ENCODE results near the gene EVC.
"Not testable (repeated sequence)": the region's sequence is repeated elsewhere in the genome, so short reads cannot be mapped to it uniquely, and the experiment has no call there.

Gene EVC

DNA sequence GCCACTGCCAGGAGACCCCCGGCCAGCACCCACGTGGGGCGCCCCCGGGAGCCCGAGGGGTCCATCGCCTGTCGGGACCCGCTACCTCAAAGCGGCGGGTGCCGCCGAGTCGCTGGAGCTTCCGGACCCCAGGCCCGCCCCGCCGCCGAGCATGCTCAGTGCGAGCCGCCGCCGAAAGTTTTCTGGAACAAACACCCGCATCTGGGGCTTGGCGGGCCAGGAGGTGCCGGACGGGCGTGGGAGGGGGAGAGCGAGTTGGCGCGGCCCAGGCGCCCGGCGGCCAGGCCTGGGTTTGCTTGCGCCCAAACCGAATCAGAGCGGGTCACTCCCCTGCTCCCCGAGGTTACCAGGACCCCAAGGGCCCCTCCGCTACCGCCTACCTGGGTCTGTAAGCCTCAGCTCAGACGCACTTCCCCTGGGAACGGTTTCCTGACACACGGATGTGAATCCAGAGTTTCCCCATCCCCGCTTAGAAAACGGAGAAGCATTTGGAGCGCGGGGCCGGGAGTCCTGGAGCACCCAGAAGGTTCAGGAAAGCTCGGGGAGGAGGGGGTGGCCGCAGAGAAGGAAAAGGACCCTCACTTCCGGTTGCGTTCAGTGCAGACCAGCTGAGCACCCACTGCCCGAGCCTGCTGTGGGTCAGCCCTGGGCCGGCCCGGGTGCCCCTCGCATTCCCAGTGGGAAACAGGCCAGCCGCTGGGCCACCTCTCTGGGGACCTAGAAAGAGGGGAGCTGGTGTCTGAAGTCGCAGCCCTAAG, 2.4 kb upstream of the EVC start, which contains the start of gene EVC2:
Gene EVC2 (minus strand): TSS at position 111 of the 758 bp plus-strand sequence. CDS start 46 bp downstream, at position 65.
- peak; percentile 5 for DNase-seq (ENCODE audit: low read depth)

DNA sequence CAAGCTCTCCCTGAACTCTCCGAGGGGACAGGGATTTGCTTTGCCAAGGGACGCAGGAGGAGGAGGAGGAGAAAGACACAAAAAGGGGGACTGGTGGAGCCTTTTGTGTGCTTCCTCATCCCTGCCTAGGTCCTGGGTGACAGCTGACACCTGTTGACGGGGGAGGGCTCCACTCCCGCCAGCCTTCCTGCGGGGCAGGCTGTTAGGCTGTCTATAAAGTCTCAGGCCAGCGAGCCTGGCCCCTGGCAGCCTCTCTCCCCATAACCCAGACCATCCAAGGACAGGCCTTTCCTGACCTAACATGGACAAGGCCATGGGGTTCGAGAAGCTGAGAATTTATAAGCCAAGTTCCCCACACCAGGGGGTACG, 1.8 kb upstream of the EVC start:
- DNase-seq (ENCODE audit: low read depth), result no peak

DNA sequence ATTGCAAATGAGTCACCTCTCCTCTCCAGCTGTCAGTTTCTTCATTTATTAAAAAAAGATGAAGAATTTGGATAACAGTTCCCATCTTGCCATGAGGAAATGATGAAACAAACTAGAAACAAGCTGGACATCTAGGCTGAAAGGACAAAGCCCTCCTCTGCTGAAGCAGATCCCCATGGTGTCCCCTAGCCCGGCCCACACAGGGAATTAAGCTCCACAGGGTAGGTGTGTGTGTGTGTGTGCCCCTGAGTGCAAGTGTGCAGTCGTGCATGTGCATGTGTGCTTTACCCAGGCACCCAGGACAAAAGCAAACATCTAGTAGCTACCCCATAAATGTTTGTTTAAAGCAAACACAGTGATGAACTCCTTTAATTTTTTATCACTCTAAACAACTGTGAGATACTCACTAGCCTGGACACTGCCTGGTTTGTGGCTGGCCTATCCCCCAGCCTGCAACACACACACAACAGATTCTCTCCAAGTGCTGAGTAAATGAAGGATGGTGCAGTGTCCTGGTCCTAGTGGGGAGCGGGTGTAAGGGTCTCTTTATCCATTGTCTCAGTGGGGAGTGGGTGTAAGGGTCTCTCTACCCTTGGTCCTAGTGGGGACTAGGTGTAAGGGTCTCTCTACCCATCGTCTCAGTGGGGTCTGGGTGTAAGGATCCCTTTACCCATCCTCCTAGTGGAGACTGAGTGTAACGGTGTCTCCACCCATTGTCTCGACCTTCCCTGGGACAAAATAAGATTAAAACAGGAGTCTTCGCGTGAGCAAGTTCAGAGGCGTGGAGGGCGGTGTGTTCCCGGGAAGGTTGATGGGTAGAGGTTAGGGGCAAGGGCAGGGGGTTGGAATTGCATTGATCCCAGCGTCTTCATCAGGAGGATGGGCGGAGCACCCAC, 688 bp upstream of the EVC start:
- no peak for DNase-seq (ENCODE audit: low read depth)

DNA sequence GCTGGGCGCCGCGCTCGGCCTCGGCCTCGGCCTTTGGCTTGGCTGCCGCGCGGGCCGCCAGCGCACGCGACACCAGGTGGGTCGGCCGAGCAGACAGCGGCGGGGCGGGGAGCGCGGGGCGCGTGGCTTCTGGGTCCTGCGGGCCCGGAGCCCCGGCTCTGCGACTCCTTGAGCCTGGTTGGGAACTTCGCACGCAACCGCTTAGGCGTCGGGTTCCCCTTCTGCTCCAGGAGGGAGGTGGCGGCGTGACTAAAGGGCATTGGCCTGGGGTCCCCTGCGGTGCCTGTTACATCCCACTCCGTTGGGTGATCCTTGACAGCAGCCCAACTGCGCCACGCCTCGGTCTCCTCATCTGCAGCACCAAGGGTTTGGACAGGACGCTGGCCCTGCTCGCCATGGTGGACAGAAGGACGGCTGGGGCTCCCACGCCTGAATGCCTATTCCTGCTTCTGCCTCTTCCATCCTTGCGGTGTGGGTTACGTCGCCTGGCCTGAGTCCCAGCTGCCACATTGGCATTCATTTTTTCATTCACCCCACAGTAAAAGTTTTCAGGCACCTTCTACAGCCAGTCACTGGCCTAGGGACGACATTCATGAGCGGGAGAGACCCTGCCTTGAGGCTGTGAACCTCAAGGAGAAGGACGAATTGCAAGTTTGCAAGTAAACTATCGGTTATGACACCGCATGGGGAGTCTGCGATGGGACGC, 631 bp downstream of the EVC start:
- no peak for DNase-seq (ENCODE audit: low read depth)

DNA sequence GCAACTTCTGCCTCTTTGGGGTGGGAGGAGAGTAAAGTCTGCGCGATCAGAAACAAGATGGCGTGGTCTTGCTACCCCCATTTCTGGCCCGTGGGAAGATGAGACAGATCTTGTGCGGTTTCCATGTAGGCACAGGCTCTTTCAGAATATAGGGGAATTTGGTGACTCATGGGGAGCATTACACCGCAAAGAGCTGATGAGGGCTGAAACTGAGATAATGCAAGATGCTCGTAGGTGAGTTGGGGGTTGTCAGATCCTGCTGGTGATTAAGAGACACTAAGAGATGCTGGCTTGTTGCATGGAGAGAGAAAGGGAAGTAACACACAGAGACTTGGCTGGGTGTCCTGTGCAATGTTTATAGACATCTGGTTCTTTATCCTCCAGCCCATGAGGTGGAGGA, 1.5 kb downstream of the EVC start:
- no peak for DNase-seq (ENCODE audit: low read depth)

DNA sequence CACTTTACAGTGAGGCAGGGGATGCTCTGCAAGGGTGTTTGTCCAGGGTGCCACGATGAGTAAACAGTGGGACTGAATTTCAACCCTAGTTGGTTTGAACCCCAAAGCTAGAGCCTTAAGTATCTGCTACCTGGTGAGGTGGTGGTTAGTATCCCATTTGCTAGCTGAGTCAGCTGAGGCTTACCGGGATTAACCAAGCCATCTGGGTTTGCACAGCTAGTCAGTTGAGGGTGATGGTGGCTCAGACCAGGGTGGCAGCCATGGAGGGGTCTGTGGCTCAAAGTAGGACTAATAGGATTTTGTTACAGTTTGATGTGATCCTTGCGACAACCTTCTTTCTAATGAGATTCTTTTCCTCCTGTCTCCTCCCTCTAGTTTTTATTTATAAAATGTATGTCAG, 1.9 kb downstream of the EVC start:
- DNase-seq (ENCODE audit: low read depth), result no peak

DNA sequence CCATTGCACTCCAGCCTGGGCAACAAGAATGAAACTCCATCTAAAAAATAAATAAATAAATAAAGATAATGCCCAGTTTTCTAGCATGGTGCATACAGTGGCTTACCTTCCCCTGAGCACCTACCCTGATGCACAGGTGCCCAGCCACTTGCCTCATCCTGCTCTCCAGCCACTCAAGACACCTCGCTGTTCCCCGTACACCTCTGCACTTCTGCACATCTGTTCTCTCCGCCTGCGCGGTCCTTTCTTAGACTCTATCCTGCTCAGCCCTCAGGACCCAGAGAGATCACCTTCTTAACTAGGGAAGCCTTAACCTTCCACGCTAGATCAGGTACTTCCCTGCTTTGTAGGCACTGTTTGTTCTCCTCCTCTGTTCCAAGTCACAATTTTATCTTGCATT, 2.9 kb downstream of the EVC start:
- no peak for DNase-seq (ENCODE audit: low read depth)

DNA sequence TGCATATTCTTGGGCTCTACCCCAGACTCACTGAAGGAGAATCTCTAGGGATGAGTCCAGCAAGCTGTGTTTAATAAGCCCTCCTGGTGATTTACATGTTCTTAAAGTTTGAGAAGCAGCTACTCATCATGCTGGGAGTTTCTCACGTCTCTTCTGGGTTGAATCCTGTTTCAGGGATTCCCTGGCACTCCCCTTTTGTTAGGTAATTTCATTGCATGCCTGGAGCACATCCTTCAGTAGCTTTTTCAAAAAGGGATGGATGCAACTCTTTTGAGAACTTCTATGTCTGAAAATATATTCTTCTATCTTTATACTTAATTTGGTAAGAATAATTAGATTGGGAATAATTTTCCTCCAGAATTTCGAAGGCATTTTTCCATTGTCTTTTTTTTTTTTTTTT, 4.4 kb downstream of the EVC start:
- DNase-seq (ENCODE audit: low read depth), result no peak

DNA sequence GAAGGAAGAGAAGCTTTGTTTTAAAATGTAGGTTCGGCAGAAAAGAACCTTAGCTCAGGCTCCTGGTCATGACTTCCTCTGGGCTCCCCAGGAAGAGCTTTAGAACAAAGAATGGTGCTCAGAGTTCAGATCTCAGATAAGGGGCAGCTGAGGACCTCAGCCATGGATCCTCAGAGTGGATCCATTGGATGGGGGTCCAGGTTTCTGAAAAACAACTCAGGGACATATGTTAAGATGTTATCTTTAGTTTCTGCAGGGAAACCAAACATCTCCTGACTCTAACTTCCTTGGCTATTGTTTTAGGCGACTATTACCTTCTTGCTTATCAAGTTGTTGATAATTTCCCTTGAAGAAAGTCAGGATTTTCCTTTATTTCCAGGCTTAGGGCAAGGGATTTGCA, 5.4 kb downstream of the EVC start:
- DNase-seq (ENCODE audit: low read depth), result no peak

DNA sequence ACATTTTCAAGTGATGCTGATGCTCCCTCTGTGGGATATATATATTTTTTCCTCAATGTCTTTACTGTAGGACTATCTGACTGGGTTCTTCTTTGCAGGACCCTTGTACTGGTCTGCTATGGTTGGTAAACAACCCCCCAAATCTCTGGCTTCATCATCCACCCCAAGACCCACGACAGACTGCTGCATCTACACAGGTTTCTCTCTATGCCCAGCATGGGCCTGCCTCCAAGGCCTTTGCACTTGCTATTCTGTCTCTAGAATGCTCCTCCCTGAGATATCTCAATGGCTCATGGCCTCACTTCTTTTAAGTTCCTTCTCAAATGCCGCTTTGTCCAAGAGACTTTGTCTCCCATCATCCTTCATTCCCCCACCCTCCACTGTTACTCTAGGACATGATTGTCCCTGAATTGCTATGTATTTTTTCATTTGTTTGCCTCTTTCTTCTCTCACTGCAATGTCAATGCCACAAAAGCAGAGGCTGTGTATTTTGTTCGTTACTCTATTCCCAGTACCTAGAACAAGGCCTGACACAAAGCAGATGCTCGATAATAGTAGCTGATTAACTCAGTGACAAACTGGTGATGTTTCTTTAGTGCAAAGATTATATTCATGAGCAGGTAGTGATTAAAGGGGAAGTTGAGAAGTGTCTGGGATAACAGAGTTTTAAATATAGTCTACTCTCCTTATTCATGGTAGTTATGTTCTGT, 6.6 kb downstream of the EVC start:
- no peak for DNase-seq (ENCODE audit: low read depth)

DNA sequence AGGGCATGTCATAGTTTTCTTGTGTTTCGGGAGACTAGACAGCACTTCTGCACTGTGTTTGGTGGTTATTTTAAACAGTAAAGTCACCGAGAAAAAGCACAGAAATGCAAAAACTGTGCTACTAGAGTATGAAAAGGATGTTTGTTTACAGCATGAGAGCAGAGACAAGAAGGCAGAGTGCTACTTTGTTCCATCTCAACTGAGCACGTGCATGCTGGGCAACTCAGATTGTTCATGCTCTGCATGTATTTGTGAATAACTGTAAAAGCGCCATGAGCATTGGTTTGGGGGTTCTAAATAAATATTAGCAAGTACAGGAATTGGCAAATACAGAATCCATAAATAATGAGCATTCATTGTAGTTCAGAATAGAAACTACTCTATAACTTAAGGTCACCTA, 7.4 kb downstream of the EVC start:
- no peak for DNase-seq (ENCODE audit: low read depth)

DNA sequence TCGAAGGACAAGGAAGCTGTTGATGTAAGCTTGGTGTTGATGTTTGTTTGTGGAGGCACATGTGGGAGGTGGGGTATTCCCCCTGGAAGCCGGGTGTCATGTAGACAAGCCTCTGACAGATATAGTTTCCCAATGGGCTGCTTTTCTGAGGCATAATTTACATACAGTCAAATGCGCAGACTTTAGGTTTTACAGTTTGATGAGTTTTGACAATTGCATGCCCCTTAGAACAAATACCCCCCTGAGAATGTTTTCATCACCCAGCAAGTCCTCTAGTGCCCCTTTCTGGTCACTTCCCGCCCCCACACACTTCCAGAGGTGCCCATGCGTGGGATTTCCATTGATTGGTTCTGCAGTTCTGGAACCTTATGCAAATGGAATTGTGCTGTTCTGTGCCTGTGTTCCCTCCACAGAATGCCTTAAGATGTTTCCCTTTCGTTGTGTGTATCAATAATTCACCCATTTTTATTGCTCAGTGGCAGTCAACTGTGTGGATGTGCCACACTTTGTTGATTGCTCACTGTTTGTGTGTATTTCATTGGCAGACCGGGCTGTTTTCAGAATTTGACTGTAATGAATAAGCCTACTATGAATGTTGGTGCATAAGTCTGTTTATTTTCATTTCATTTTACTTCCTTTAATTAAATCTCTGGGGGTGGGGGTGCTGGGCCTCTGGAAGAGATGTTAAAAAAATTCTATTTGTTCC, 8.5 kb downstream of the EVC start:
- no peak for DNase-seq (ENCODE audit: low read depth)

DNA sequence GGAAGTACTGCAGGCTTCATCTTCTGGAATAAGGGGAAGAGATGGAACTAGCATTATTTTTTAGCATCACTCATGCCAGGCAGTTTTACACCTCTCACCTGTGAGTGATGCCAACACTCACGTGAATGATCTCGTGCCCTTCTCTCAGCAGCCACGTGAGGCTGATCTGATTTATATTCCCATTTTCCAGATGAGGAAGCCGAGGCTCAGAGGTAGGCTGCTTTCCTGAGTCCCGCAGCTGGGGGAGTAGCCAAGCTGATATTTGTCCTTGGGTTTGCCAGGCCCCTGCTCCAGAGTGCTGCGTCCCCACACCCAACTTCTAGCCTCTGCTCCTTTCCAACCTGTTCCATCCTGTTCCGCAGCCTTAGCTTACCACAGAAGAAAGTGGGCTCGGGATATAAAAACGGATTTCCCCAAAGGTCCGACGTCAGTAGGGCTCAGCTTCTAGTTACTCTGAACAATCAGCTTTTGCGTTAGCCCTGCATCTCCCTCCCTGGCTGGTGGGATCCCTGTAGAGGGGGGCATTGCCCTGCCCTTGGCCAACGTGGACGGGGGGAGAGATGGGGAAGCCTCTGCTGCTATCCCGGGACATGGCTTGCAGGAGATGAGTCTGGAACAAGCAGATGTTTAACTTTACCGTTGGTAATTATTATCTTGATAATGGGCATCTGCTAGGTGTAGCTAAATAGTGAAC, 9.3 kb downstream of the EVC start:
- DNase-seq (ENCODE audit: low read depth), result no peak

DNA sequence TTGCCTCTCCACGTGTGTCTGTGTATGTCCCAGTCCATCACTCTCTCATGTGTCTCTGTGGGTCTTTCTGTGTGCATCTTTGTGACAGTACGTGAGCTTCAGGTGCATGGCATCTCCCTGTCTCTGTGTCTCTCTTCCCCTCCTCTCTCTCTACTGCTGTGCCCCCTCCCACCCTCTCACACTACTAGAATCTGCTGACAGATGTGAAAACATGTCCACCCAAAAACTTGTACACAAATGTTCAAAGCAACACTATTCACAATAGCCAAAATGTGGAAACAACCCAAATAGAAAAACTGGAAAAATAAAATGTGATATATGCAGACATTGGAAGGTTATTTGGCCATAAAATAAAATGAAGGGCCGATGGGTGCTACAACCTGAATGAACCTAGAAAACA, 10.0 kb downstream of the EVC start:
- DNase-seq (ENCODE audit: low read depth), result no peak

DNA sequence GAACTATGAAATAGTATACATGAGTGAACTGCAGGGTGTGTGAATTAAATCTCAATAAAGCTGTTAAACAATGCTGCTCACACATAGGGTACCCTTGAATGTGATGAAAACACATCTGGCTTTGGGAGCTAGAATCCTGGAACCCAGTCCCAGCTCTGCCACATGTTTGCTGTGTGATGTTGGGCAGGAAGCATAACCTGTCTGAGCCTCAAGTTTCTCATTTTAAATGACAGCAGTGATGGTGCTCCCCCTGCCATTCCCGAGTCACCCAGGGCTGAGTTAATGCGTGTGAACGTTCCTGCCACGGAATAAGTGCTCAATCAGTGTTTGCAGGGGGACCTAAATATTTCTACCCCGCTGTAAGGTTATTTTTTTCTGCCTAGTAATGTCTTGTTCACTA, 10.9 kb downstream of the EVC start:
- DNase-seq (ENCODE audit: low read depth), result no peak

DNA sequence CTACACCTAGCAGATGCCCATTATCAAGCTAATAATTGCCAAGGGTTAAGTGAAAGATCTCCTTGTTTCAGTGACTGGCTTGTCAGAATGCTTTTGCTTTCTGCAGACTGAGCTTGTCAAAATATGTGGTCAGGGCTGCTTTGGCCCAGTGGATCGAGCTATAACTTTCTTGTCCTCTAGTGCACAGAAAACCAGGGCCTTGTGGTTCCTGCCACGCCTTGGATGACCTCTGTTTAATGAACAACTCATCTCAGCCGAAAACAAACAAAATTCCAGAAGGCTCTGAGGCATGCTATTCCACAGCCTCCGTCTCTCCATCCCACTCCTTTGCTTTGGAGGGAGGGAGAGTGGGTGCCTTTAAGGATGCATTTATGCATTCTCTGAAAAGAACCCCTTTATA, 11.3 kb downstream of the EVC start:
- DNase-seq (ENCODE audit: low read depth), result no peak

DNA sequence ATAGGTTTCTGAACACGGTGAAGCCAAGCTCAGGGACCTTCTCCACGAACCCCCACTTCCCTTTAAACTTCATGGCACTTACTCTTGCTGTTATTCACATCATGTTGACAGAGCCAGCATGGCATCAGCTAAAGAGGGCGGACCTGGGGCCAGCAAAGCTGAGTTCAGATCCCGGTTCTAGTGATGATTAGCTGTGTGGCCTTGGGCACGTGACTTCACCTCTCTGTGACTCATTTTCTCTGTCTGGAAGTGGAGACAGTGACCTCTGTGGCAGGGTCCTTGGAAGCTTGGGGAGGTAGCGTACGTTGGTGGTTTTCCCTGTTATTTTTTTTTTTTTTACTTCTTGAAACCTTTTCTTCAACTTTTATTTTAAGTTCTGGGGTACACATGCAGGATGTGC, 13.4 kb downstream of the EVC start:
- no peak for DNase-seq (ENCODE audit: low read depth)

DNA sequence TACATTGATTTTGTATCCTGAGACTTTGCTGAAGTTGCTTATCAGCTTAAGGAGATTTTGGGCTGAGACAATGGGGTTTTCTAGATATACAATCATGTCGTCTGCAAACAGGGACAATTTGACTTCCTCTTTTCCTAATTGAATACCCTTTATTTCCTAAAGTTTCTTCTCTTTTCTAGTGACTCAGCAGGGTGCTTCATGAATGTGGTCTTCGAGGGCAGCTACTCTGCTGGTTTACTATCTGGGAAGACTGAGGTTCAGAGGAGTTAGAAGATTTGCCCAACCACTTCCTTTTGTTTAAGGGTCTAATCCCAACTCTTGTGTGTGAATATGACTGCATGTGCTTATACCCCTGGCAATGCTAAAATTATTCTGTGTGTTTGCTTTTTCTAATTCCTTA, 17.4 kb downstream of the EVC start:
- DNase-seq (ENCODE audit: low read depth), result not testable (repeated sequence)

DNA sequence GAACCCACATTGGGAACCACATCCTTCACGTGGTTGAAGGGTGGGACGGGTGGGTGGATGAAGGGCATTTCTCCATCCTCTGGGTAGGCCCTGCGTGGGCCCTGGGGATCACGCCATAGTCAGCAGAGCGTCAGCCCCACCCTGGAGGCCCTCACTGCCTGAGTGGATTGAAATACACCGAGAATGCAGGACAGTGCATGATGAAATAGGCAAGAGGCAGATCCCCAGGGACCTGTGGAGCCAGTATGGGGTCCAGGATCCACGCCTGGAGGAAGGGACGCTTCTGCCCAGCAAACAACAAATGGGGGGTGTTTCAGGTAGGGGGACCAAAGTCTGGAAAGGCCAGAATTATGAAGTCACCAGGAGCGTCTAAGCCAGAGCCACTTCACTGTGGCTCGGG, 19.4 kb downstream of the EVC start:
- no peak for DNase-seq (ENCODE audit: low read depth)

DNA sequence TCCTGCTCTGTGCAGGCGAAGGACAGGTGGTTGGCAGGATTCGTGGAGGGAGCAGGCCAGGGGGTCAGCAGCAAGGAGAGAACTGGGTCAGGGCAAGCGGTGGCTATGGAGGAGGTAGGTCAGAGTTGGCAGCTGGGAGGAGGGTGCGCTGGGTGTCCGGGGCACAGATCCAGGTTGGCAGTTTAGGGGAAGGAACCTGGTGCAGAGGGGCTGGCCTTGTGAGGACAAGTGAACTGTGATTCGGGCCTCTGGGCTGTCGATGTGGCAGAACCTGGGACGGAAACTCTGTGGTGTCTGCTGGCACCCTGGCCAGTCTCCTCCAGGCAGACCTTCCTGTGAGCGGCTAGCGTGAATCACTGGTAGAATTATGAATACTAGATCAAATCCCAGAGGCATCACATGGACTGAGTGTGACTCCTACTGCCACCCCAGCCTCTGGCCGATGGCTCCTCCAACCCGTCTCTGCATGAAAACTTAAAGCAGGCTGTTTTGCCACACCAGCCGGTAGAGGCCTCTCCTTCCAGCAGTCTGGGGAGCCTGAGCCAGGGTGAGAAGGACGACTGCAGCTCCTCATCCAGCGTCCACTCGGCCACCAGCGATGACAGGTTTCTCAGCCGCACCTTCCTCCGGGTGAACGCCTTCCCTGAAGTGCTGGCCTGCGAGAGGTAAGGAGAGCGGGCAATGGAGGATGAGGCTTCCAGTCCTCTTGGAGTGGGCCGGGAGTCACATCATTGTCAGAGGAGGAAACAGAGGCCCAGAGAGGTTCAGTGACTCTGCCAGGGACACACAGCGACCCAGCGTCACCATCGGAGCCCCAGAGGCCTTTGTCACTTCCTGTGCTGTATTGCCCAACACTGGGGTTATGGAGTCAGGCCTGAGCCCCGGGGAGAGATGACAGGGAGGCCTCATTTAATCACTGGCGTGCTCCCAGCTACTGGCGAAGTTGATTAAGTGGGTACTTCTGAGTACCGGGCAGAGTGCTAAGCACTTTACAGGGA, 20.3 kb downstream of the EVC start:
- DNase-seq (ENCODE audit: low read depth), result no peak
